Measurements from ENCODE around the gene NUAK2. TPM values are rescaled to one million over a fixed set of nuclear protein-coding genes. Genes with fewer than 3 reads are reported as not detected.
A peak's percentile ranks its signal among the peaks of the same experiment; 100 is the strongest.

NUAK2 gene
- total RNA-seq, 4 donors from 2014 or later = 0.42 to 0.86 (median 0.74) TPM

GRCh38 chr1:205345761-205346160, 24.2 kb upstream of the NUAK2 start:
- Histone ChIP-seq H3K27ac (replicated peaks in 1 of 4) (no peak overlapping the region), H3K36me3 (no peaks in the 10 kb centered on the region), H3K27me3 (peaks cover 0 to 82% (median 29%) of the 10 kb centered on the region in 4 donors), H3K9me3 (no peaks in the 10 kb centered on the region), H3K4me1 (peaks cover 13 to 15% (median 14%) of the 10 kb centered on the region in 4 donors), H3K4me3 (no peak overlapping the region)
- DNase-seq (ENCODE audit: extremely low spot score) = no peak
- WGBS = 97% methylated on average over 11 of the region's 11 CpGs
- intact Hi-C loops (cut with DNase I) = no loop called here
- TF ChIP-seq POLR2A (IDR thresholded peaks at IDR 0.05; ENCODE audit: low read depth) = no peak
- TF ChIP-seq POLR2AphosphoS5 (IDR thresholded peaks at IDR 0.05) = no peak
- TF ChIP-seq CTCF (IDR thresholded peaks at IDR 0.05) = no peak

- DNase-seq (ENCODE audit: extremely low spot score) = no peak
- TF ChIP-seq EP300 (IDR thresholded peaks at IDR 0.05) = no peak
- TF ChIP-seq POLR2AphosphoS5 (IDR thresholded peaks at IDR 0.05) = no peak
- TF ChIP-seq CTCF (IDR thresholded peaks at IDR 0.05) = no peak
- TF ChIP-seq POLR2A (IDR thresholded peaks at IDR 0.05; ENCODE audit: low read depth) = no peak
- peaks cover 0 to 75% (median 29%) of the 10 kb centered on the region in 4 donors for H3K27me3 ChIP-seq
- H3K36me3 ChIP-seq = no peaks in the 10 kb centered on the region
- H3K9me3 ChIP-seq = no peaks in the 10 kb centered on the region
- intact Hi-C loops (cut with DNase I) = no loop called here
- no peak overlapping the region for H3K27ac ChIP-seq (replicated peaks in 1 of 4)
- H3K4me3 ChIP-seq = peak overlapping the region; percentile 40 to 53 (median 44)
- 17% methylated on average over 38 of the region's 59 CpGs for WGBS
- H3K4me1 ChIP-seq = peaks cover 13 to 15% (median 14%) of the 10 kb centered on the region in 4 donors
Observed at GRCh38 chr1:205344066-205344928, 22.8 kb upstream of the NUAK2 start.

- intact Hi-C loops (cut with DNase I) = no loop called here
Observed at GRCh38 chr1:205343431-205344065, 22.0 kb upstream of the NUAK2 start.

GRCh38 chr1:205342986-205343385, 21.4 kb upstream of the NUAK2 start:
- peak overlapping the region in 2 of 4 donors; percentile 43 to 45 for H3K4me3 ChIP-seq
- no peaks in the 10 kb centered on the region for H3K36me3 ChIP-seq
- no peak for DNase-seq (ENCODE audit: extremely low spot score)
- TF ChIP-seq POLR2A (IDR thresholded peaks at IDR 0.05; ENCODE audit: low read depth) (no peak), EP300 (IDR thresholded peaks at IDR 0.05) (no peak), CTCF (IDR thresholded peaks at IDR 0.05) (no peak), POLR2AphosphoS5 (IDR thresholded peaks at IDR 0.05) (no peak)
- H3K27ac ChIP-seq (replicated peaks in 1 of 4) = no peak overlapping the region
- no peaks in the 10 kb centered on the region for H3K9me3 ChIP-seq
- intact Hi-C loops (cut with DNase I) = no loop called here
- peaks cover 0 to 66% (median 29%) of the 10 kb centered on the region in 4 donors for H3K27me3 ChIP-seq
- WGBS = 75% methylated on average over 12 of the region's 12 CpGs
- H3K4me1 ChIP-seq = peaks cover 13 to 15% (median 14%) of the 10 kb centered on the region in 4 donors

More at GRCh38 chr1:205343431-205344065, 22.0 kb upstream of the NUAK2 start:
- DNase-seq (ENCODE audit: extremely low spot score) = no peak
- Histone ChIP-seq H3K27ac (replicated peaks in 1 of 4) (no peak overlapping the region), H3K9me3 (no peaks in the 10 kb centered on the region), H3K4me1 (peaks cover 13 to 15% (median 14%) of the 10 kb centered on the region in 4 donors), H3K4me3 (peak overlapping the region; percentile 40 to 53 (median 44)), H3K36me3 (no peaks in the 10 kb centered on the region), H3K27me3 (peaks cover 0 to 72% (median 29%) of the 10 kb centered on the region in 4 donors)
- no CpG with 5 or more reads among the region's 63 CpGs for WGBS
- TF ChIP-seq POLR2A (IDR thresholded peaks at IDR 0.05; ENCODE audit: low read depth) (no peak), POLR2AphosphoS5 (IDR thresholded peaks at IDR 0.05) (no peak), EP300 (IDR thresholded peaks at IDR 0.05) (no peak), CTCF (IDR thresholded peaks at IDR 0.05) (no peak)

Measured in esophagus muscularis mucosa (tissue), 4 donors.